Cortex of kidney (tissue), 1 donor: ENCODE measurements around the gene ANKRD13D.
"Not testable (repeated sequence)": the region's sequence is repeated elsewhere in the genome, so short reads cannot be mapped to it uniquely, and the experiment has no call there.

Experiments used
- DNase-seq: peaks from one replicate; lab custom pipeline; 2025; lab: John Stamatoyannopoulos, UW

The ANKRD13D gene

GRCh38 chr11:67289226-67289650 is at the start of gene ANKRD13D:
ANKRD13D (plus strand) TSS chr11:67289303; CDS start chr11:67289461, 158 bp downstream.
- DNase-seq: no peak

- DNase-seq: peak; percentile 77
Measured at GRCh38 chr11:67239783-67240575, 49.1 kb upstream of the ANKRD13D start.

DNA sequence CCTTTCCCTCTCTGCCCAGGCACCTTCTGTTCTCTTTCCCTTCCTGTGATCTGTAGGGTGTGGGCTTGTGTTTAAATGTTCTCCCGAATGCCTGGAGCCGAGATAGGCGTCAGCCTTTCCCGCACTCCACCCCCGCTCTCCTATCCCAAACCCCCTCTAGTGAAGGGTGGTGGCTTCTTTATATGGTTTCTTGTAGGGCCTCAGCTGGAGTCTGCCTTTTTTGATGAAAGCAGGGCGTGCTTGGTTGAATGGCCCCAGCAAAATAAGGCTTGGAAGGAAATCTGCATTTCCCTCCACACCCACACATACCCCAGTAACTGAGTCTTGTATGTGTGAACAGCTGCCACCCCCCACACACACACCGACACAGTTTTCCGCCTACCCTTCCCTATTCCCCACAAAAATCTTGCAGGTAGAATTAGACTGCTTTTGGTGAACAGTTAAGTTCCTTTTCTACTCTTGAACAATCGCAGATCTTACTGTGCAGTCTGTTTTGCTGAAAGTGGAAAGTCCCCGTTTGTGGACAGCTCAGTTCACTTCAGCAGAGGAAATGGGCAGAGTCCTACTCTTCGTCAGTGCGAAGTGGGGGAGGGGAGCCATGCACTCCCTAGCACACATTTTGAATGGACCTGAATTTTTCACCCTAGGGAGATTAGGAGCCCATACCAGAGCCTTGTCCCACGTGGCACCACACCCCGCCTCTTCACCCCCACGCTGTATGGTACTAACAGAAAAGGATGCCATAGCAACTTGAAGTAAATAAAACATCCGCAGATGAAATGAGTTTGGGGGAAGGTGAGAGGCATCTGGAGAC is 48.3 kb upstream of the ANKRD13D start:
- DNase-seq: no peak

GRCh38 chr11:67242548-67242947 is 46.6 kb upstream of the ANKRD13D start:
- DNase-seq: no peak

DNA sequence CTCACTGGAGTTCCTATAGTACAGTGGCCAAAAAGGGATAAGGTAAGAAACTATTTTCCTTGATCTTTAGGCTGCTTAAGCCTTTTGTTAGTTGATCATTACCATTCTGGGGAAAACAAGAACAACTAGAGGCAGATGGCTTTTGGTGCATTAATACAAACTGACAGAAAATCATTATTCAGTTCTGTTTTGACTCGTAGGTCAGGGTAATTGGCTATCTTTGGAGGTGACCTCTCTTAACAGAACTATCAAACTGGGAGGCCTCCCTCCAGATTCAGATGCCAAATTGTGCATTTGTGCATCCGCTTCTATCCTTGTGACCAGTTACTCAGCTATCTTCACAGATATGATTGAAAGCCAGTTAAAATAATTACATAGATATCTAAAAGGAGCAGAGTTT is 46.1 kb upstream of the ANKRD13D start:
- no peak for DNase-seq

DNA sequence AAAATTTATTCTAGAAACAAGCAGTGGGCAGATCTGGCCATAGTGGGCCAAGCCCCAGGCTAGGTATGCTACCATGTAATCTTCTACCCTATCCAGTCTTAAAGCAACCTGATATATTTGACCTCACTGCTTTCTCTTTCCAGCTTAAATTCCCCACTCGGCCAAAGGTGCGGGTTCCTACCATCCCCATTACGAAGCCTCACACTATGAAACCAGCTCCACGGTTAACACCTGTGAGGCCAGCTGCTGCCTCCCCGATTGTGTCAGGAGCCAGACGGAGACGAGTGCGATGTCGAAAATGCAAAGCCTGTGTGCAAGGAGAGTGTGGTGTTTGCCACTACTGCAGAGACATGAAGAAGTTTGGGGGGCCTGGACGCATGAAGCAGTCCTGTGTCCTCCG is 44.1 kb upstream of the ANKRD13D start:
- no peak for DNase-seq

- DNase-seq: no peak
Measured at GRCh38 chr11:67247946-67248550, 41.1 kb upstream of the ANKRD13D start.

- DNase-seq: no peak
Measured at GRCh38 chr11:67248653-67249052, 40.5 kb upstream of the ANKRD13D start.

DNA sequence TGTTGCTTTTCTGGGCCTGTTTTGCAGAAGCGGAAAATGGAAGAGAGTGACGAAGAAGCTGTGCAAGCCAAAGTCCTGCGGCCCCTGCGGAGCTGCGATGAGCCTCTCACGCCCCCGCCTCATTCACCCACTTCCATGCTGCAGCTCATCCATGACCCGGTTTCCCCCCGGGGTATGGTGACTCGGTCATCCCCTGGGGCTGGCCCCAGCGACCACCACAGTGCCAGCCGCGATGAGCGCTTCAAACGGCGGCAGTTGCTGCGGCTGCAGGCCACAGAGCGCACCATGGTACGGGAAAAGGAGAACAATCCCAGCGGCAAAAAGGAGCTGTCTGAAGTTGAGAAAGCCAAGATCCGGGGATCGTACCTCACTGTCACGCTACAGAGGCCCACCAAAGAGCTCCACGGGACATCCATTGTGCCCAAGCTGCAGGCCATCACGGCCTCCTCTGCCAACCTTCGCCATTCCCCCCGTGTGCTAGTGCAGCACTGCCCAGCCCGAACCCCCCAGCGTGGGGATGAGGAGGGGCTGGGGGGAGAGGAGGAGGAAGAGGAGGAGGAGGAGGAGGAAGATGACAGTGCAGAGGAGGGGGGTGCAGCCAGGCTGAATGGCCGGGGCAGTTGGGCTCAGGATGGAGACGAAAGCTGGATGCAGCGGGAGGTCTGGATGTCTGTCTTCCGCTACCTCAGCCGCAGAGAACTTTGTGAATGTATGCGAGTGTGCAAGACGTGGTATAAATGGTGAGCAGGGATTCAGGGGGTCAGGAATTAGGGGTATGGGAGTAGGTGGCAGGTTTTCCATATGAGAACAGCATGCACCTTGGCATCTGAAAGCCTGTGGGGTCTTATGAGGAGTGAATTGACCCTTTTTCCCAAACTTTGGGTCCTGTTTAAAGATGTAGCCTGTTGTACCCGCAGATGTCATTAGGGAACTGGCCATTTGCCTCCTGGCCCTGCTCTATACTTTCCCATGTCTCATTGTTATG is 38.8 kb upstream of the ANKRD13D start:
- DNase-seq: no peak

- no peak for DNase-seq
Measured at GRCh38 chr11:67251841-67252240, 37.3 kb upstream of the ANKRD13D start.

DNA sequence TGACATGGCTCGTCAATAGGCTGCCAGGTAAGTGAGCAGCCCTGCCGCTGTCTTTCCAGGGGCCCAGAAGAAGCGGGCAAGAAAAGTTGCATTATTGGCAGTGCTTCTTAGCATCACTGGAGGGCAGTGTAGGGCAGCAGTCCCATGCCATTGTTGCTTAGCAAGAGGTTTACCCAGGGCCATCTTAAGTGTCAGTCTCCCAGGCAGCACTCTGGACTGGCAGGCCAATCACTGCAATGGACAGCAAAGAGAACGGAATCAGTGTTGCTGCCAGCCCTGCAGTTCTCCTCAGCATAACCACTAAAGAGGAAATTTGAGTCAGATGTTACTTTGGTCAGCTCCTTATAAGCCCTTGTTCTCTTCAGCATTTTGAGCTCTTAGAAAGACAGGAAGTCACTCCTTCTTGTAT is 36.3 kb upstream of the ANKRD13D start:
- no peak for DNase-seq

GRCh38 chr11:67253872-67254624 is 35.1 kb upstream of the ANKRD13D start:
- no peak for DNase-seq

DNA sequence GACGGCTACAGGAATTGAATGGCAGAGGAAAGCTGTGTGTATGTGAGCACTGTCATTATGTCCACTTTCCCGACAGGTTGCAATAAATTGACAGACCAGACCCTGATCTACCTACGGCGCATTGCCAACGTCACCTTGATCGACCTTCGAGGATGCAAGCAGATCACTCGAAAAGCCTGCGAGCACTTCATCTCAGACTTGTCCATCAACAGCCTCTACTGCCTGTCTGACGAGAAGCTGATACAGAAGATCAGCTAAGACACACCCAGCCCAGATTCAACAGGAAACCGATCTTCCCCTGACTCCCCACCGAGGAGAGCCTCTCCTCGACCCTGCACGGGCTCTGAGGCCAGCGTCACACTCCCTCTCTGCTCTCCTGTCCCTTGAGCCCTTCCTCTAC is 34.3 kb upstream of the ANKRD13D start:
- no peak for DNase-seq

DNA sequence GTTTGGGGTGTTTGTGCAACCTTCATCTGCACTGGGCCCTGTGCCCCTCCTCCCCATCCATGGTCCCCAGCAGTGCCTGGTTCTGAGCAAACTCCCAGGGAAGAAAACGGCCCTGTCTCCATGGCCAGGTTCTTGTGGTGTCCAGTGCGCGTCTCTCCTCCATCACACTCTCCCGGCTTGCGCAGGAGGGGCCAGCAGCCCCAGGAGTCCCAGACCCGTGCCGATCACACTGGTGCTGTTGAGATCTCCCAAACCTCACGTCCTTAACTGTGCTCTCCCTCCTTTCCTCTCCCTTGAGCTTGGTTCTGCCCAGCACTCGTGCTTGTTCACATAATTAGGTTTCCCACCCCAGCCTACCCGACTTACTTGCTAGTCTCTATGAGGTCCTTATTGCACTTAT is 33.8 kb upstream of the ANKRD13D start:
- no peak for DNase-seq

- no peak for DNase-seq
Measured at GRCh38 chr11:67255864-67256263, 33.2 kb upstream of the ANKRD13D start.

DNA sequence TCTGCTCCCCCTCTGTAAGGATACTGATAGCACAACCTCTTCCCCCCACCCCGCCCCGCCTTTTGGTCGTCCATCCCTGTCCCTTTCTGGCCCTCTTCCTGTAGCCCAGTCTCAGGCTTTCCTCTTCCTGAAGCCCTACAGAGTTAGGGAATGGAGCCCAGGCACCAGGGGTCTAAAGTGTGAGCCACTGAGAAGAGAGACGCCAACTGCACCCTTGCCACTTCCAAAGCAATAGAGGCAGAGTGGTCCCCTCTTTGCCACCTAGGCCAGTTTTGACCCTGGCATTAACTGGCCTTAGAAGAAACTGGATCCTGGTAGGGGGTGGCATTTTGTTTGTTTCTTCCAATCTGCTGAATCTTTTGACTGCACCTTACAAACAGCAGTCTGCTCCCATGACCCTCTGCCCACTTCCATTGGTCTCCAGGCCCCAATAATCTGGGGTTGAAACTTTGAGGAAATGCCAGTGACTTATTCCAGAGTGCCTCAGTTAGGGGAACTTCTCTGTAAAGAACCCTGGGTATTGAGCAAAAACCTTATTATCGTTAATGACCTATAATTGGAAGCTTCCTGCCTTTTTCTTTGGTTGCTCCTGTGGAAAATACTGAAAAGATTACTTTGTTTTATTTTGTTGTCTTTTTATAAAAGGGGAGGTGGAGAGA is 32.5 kb upstream of the ANKRD13D start:
- no peak for DNase-seq

GRCh38 chr11:67260406-67260805 is 28.7 kb upstream of the ANKRD13D start:
- no peak for DNase-seq

DNA sequence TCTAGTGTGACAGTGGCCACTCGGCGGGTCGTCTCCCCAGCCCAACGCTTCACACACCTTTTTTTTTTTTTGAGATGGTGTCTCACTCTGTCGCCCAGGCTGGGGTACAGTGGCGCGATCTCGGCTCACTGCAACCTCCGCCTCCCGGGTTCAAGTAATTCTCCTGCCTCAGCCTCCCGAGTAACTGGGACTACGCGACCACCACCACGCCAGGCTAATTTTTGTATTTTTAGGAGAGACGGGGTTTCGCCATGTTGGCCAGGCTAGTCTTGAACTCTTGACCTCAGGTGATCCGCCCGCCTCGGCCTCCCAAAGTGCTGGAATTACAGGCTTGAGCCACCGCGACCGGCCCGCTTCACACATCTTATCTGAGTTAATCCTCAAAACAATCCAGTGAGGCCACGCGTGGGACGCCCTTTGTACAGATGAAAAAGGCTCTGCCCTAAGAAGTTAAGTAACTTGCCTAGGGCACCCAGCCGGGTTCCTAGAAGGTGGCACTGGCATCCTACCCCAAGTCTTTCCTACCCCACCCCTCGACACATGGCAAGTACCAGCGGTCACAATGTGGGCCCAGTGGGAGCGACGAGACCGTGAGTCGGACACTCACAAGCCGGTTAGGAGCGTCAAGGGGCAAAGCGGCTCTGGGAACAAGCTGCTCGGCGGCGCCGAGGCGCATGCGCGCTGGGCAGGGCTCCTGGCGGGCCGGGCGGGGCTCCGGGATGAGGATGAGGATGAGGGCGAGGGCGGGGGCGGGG is 28.0 kb upstream of the ANKRD13D start:
- not testable (repeated sequence) for DNase-seq

- no peak for DNase-seq
Measured at GRCh38 chr11:67261640-67261945, 27.5 kb upstream of the ANKRD13D start.
